IMR-90 (cell line): ENCODE data around the gene APOL3. TPM values are rescaled to one million over a fixed set of nuclear protein-coding genes. Genes with fewer than 3 reads are reported as not detected.

Experiments
- ATAC-seq: fragments of 200-7000 bp; cut with Tn5 transposase; 2 replicates; pipeline ENCODE4 v1.9.1; 2020; ENCODE audit warnings: low read depth, mild to moderate bottlenecking, moderate library complexity
- BruUV-seq: library from RNA; stranded (reverse); fragments of 400-500 nt; replicated peaks from 2 replicates; lab custom pipeline; 2021; lab: Mats Ljungman, UMichigan
- CTCF ChIA-PET: fragments of 300-600 bp; formaldehyde crosslinking; extraction: SDS; loops from one replicate; lab custom pipeline; 2021; ENCODE audit warnings: antibody characterized with exemption; lab: Yijun Ruan, JAX
- POLR2A ChIA-PET: fragments of 300-600 bp; sonication (Branson Sonifier 250); formaldehyde crosslinking; loops from one replicate; lab custom pipeline; 2022; ENCODE audit warnings: antibody characterized with exemption; ENCODE audit not compliant: unreplicated experiment; lab: Charles Lee
- DNase-seq: peaks from one replicate; pipeline ENCODE4 v3.0.0; 2013
- H2AFZ ChIP-seq: replicated peaks from 2 replicates; pipeline ENCODE3; 2013; ENCODE audit warnings: low read length, mild to moderate bottlenecking; ENCODE audit not compliant: poor library complexity
- H2AK5ac ChIP-seq: 2 replicates; pipeline ENCODE4 v1.6.1; 2013; ENCODE audit warnings: low read depth, low read length, inconsistent platforms
- H2AK9ac ChIP-seq: replicated peaks from 2 replicates; pipeline ENCODE3; 2013; ENCODE audit warnings: mild to moderate bottlenecking, low read depth, low read length, moderate library complexity; ENCODE audit not compliant: poor library complexity
- H2BK120ac ChIP-seq: 2 replicates; pipeline ENCODE4 v1.6.1; 2013; ENCODE audit warnings: low read depth, low read length, inconsistent platforms
- H2BK15ac ChIP-seq: 3 replicates; pipeline ENCODE4 v1.6.1; 2013; ENCODE audit warnings: low read depth, low read length, inconsistent platforms
- H2BK20ac ChIP-seq: 2 replicates; pipeline ENCODE4 v1.6.1; 2013; ENCODE audit warnings: low read depth, mild to moderate bottlenecking, inconsistent platforms, low read length, moderate library complexity
- H2BK5ac ChIP-seq: 2 replicates; pipeline ENCODE4 v1.6.1; 2013; ENCODE audit warnings: mild to moderate bottlenecking, low read depth, low read length, inconsistent platforms; ENCODE audit not compliant: poor library complexity, severe bottlenecking
- H3K14ac ChIP-seq: replicated peaks from 2 replicates; pipeline ENCODE4 v1.6.1; 2013; ENCODE audit warnings: low read depth, low read length, inconsistent platforms
- H3K18ac ChIP-seq: 2 replicates; pipeline ENCODE4 v1.6.1; 2013; ENCODE audit warnings: low read depth, low read length, control low read depth
- H3K23ac ChIP-seq: 2 replicates; pipeline ENCODE4 v1.6.1; 2013; ENCODE audit warnings: low read depth, low read length, inconsistent platforms
- H3K27ac ChIP-seq: 2 replicates; pipeline ENCODE4 v1.5.1; 2013; ENCODE audit warnings: mild to moderate bottlenecking, control low read depth, low read length; ENCODE audit not compliant: insufficient read depth
- H3K27me3 ChIP-seq: 2 replicates; pipeline ENCODE4 v1.6.1; 2013; ENCODE audit warnings: low read length; ENCODE audit not compliant: control insufficient read depth, insufficient read depth
- H3K36me3 ChIP-seq: 2 replicates; pipeline ENCODE4 v1.6.1; 2013; ENCODE audit warnings: low read length, mixed read lengths; ENCODE audit not compliant: control insufficient read depth, insufficient read depth
- H3K4ac ChIP-seq: 2 replicates; pipeline ENCODE4 v1.6.1; 2013; ENCODE audit warnings: low read depth, low read length, inconsistent platforms
- H3K4me1 ChIP-seq: 2 replicates; pipeline ENCODE4 v1.6.1; 2013; ENCODE audit warnings: low read length, mixed read lengths; ENCODE audit not compliant: control insufficient read depth, insufficient read depth
- H3K4me2 ChIP-seq: 2 replicates; pipeline ENCODE4 v1.6.1; 2013; ENCODE audit warnings: low read depth, mild to moderate bottlenecking, control low read depth, low read length, moderate library complexity
- H3K4me3 ChIP-seq: 2 replicates; pipeline ENCODE4 v1.5.1; 2013; ENCODE audit warnings: low read depth, mild to moderate bottlenecking, control low read depth, low read length, moderate library complexity; ENCODE audit not compliant: insufficient read depth
- H3K56ac ChIP-seq: 2 replicates; pipeline ENCODE4 v1.6.1; 2013; ENCODE audit warnings: low read length, inconsistent platforms; ENCODE audit not compliant: insufficient read depth; ENCODE audit errors: extremely low read depth
- H3K79me1 ChIP-seq, 2 experiments: 2 replicates each; pipeline ENCODE4 v1.6.1; 2013; ENCODE audit warnings: low read length in 2 of 2, inconsistent platforms in 1 of 2, low read depth in 1 of 2
- H3K9ac ChIP-seq: 2 replicates; pipeline ENCODE4 v1.6.1; 2013; ENCODE audit warnings: low read depth, low read length, control low read depth
- H3K9me1 ChIP-seq: 2 replicates; pipeline ENCODE4 v1.6.1; 2013; ENCODE audit warnings: low read length, inconsistent platforms; ENCODE audit not compliant: insufficient read depth
- H3K9me3 ChIP-seq: 2 replicates; pipeline ENCODE4 v1.6.1; 2013; ENCODE audit warnings: low read length; ENCODE audit not compliant: control insufficient read depth, insufficient read depth
- H4K20me1 ChIP-seq: 2 replicates; pipeline ENCODE4 v1.6.1; 2013; ENCODE audit warnings: low read length, inconsistent platforms; ENCODE audit not compliant: insufficient read depth
- H4K5ac ChIP-seq: 2 replicates; pipeline ENCODE4 v1.6.1; 2013; ENCODE audit warnings: mild to moderate bottlenecking, low read depth, low read length, control low read depth
- H4K8ac ChIP-seq, 2 experiments: 2 replicates each; pipeline ENCODE4 v1.6.1; 2013; ENCODE audit warnings: low read depth in 2 of 2, low read length in 2 of 2, control low read depth in 1 of 2, inconsistent platforms in 1 of 2
- H4K91ac ChIP-seq: 2 replicates; pipeline ENCODE4 v1.6.1; 2013; ENCODE audit warnings: low read depth, low read length, inconsistent platforms; ENCODE audit not compliant: insufficient read depth
- FOS ChIP-seq: fragments of 150-350 bp; IDR thresholded peaks from 2 replicates; pipeline ENCODE4 v1.6.1; 2016; ENCODE audit warnings: low read depth, low read length
- MAZ ChIP-seq: IDR thresholded peaks from 2 replicates; pipeline ENCODE4 v1.6.1; 2012; ENCODE audit warnings: low read depth, mild to moderate bottlenecking, low read length, improper control_type of control experiment, moderate library complexity, borderline replicate concordance
- WGBS, 2 experiments: methylation state at CpG; one replicate each; pipeline versions ENCODE4 v1.1.5 to v1.1.7; 2013; ENCODE audit warnings: missing lambda C conversion rate in 2 of 2; ENCODE audit not compliant: insufficient read length in 1 of 2; ENCODE audit errors: extremely low coverage in 2 of 2; 5-methylcytosine and 5-hydroxymethylcytosine counted together
- dilution Hi-C: fragments of 300-500 bp; cut with HindIII; formaldehyde crosslinking; loops from one replicate; pipeline ENCODE4 v1.14.3; 2018; ENCODE audit warnings: low sequenced_read_pairs; ENCODE audit not compliant: unreplicated experiment
- in situ Hi-C: fragments of 300-500 bp; cut with MboI; formaldehyde crosslinking; loops from 3 replicates; pipeline ENCODE4 v1.14.3; 2019; ENCODE audit warnings: low sequenced_read_pairs, inconsistent platforms, mixed read lengths
- intact Hi-C: fragments of 100-400 bp; cut with micrococcal nuclease; formaldehyde crosslinking; loops from 2 replicates; pipeline ENCODE4 v1.10.0; 2022
- polyA plus RNA-seq, 3 experiments: library from polyadenylated mRNA; depleted of rRNA; stranded (reverse); fragments of >200 nt; gene quantifications; 2 replicates each; pipeline ENCODE4 v1.2.3, GENCODE V29; 2012; ENCODE audit warnings: low replicate concordance in 1 of 3
- total RNA-seq: library from RNA; depleted of rRNA; stranded (reverse); fragments of >200 nt; gene quantifications from 2 replicates; pipeline ENCODE4 v1.2.3, GENCODE V29; 2012

APOL3 gene
- total and polyA plus RNA-seq, 2 of the 4 experiments (the other 2 are of a cell fraction): 1.4 to 2.3 TPM

DNA sequence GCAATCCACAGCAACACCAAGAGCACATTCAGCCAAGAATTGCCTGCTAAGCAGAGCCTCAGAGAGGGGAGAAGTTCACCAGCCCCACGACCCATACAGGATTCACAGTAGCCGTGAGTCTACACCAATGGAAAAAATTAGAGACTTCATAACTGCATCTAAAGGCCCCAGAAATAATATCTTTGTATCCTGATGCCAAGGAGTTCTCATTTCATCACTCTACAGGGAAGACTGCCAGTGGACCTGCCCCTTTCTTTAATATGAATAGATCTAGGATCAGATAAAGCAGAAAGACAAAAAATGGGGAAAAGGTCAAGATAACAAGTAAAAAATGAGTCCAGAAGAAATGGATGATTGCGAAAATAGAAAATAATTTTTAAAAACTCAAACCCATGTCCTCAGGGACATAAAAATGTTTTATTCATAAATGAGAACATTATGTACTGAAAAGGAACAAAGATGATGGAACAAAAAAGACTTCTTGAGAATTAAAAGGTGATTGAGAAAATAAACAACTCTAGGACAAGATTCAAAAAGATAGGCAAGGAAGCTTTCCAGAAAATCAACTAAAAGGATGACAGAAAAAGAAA is 9.5 kb downstream of the APOL3 start:
- H2BK20ac ChIP-seq: no peak overlapping the region
- H4K8ac ChIP-seq: no peak overlapping the region
- ATAC-seq (no peak), DNase-seq (no peak)
- intact Hi-C loops (no loop called here), in situ Hi-C loops (no loop called here), dilution Hi-C loops (no loop called here)
- H3K23ac ChIP-seq: no peak overlapping the region
- H2BK15ac ChIP-seq: no peak overlapping the region
- peaks cover 2% of the 10 kb centered on the region; the same call in 1 of the 2 replicates for H3K9me3 ChIP-seq
- H2AFZ ChIP-seq: no peak overlapping the region
- H3K4me2 ChIP-seq: no peak overlapping the region
- H4K20me1 ChIP-seq: no peaks in the 10 kb centered on the region
- no peak overlapping the region for H3K56ac ChIP-seq
- TF ChIP-seq MAZ (no peak), FOS (no peak)
- no peak overlapping the region for H2AK9ac ChIP-seq
- peaks cover 2% of the 10 kb centered on the region; the same call in 1 of the 2 replicates for H3K27me3 ChIP-seq
- no peak overlapping the region for H2BK5ac ChIP-seq
- H2AK5ac ChIP-seq: no peak overlapping the region
- no peak overlapping the region for H3K18ac ChIP-seq
- H3K36me3 ChIP-seq: no peaks in the 10 kb centered on the region
- no peak overlapping the region for H3K14ac ChIP-seq
- no peak overlapping the region for H3K4ac ChIP-seq
- no peak overlapping the region for H2BK120ac ChIP-seq
- no peak overlapping the region for H4K5ac ChIP-seq
- peaks cover 0 to 2% of the 10 kb centered on the region in 2 experiments; a peak in 1 of 4 replicates for H3K79me1 ChIP-seq
- H3K27ac ChIP-seq: no peak overlapping the region
- H3K9me1 ChIP-seq: peaks cover 2% of the 10 kb centered on the region; the same call in 1 of the 2 replicates
- CTCF ChIA-PET: no interaction called here
- BruUV-seq: no TSS peak
- H4K91ac ChIP-seq: no peak overlapping the region
- H3K9ac ChIP-seq: no peak overlapping the region
- H3K4me1 ChIP-seq: peaks cover 7% of the 10 kb centered on the region; the same call in 1 of the 2 replicates
- no CpG with 5 or more reads among the region's 3 CpGs for WGBS, 2 experiments
- POLR2A ChIA-PET: no interaction called here
- no peak overlapping the region for H3K4me3 ChIP-seq
